IMR-90 (cell line): ENCODE results near the gene DCST2. TPM values are rescaled to one million over a fixed set of nuclear protein-coding genes. Genes with fewer than 3 reads are reported as not detected.

ENCODE experiments used
- ATAC-seq: fragments of 200-7000 bp; cut with Tn5 transposase; 2 replicates; pipeline ENCODE4 v1.9.1; 2020; ENCODE audit warnings: low read depth, mild to moderate bottlenecking, moderate library complexity
- BruUV-seq: library from RNA; stranded (reverse); fragments of 400-500 nt; replicated peaks from 2 replicates; lab custom pipeline; 2021; lab: Mats Ljungman, UMichigan
- CTCF ChIA-PET: fragments of 300-600 bp; formaldehyde crosslinking; extraction: SDS; loops from one replicate; lab custom pipeline; 2021; ENCODE audit warnings: antibody characterized with exemption; lab: Yijun Ruan, JAX
- POLR2A ChIA-PET: fragments of 300-600 bp; sonication (Branson Sonifier 250); formaldehyde crosslinking; loops from one replicate; lab custom pipeline; 2022; ENCODE audit warnings: antibody characterized with exemption; ENCODE audit not compliant: unreplicated experiment; lab: Charles Lee
- DNase-seq: peaks from one replicate; pipeline ENCODE4 v3.0.0; 2013
- H2AFZ ChIP-seq: replicated peaks from 2 replicates; pipeline ENCODE3; 2013; ENCODE audit warnings: low read length, mild to moderate bottlenecking; ENCODE audit not compliant: poor library complexity
- H2AK5ac ChIP-seq: 2 replicates; pipeline ENCODE4 v1.6.1; 2013; ENCODE audit warnings: low read depth, low read length, inconsistent platforms
- H2AK9ac ChIP-seq: replicated peaks from 2 replicates; pipeline ENCODE3; 2013; ENCODE audit warnings: mild to moderate bottlenecking, low read depth, low read length, moderate library complexity; ENCODE audit not compliant: poor library complexity
- H2BK120ac ChIP-seq: 2 replicates; pipeline ENCODE4 v1.6.1; 2013; ENCODE audit warnings: low read depth, low read length, inconsistent platforms
- H2BK15ac ChIP-seq: 3 replicates; pipeline ENCODE4 v1.6.1; 2013; ENCODE audit warnings: low read depth, low read length, inconsistent platforms
- H2BK20ac ChIP-seq: 2 replicates; pipeline ENCODE4 v1.6.1; 2013; ENCODE audit warnings: low read depth, mild to moderate bottlenecking, inconsistent platforms, low read length, moderate library complexity
- H2BK5ac ChIP-seq: 2 replicates; pipeline ENCODE4 v1.6.1; 2013; ENCODE audit warnings: mild to moderate bottlenecking, low read depth, low read length, inconsistent platforms; ENCODE audit not compliant: poor library complexity, severe bottlenecking
- H3K14ac ChIP-seq: replicated peaks from 2 replicates; pipeline ENCODE4 v1.6.1; 2013; ENCODE audit warnings: low read depth, low read length, inconsistent platforms
- H3K18ac ChIP-seq: 2 replicates; pipeline ENCODE4 v1.6.1; 2013; ENCODE audit warnings: low read depth, low read length, control low read depth
- H3K23ac ChIP-seq: 2 replicates; pipeline ENCODE4 v1.6.1; 2013; ENCODE audit warnings: low read depth, low read length, inconsistent platforms
- H3K27ac ChIP-seq: 2 replicates; pipeline ENCODE4 v1.5.1; 2013; ENCODE audit warnings: mild to moderate bottlenecking, control low read depth, low read length; ENCODE audit not compliant: insufficient read depth
- H3K27me3 ChIP-seq: 2 replicates; pipeline ENCODE4 v1.6.1; 2013; ENCODE audit warnings: low read length; ENCODE audit not compliant: control insufficient read depth, insufficient read depth
- H3K36me3 ChIP-seq: 2 replicates; pipeline ENCODE4 v1.6.1; 2013; ENCODE audit warnings: low read length, mixed read lengths; ENCODE audit not compliant: control insufficient read depth, insufficient read depth
- H3K4ac ChIP-seq: 2 replicates; pipeline ENCODE4 v1.6.1; 2013; ENCODE audit warnings: low read depth, low read length, inconsistent platforms
- H3K4me1 ChIP-seq: 2 replicates; pipeline ENCODE4 v1.6.1; 2013; ENCODE audit warnings: low read length, mixed read lengths; ENCODE audit not compliant: control insufficient read depth, insufficient read depth
- H3K4me2 ChIP-seq: 2 replicates; pipeline ENCODE4 v1.6.1; 2013; ENCODE audit warnings: low read depth, mild to moderate bottlenecking, control low read depth, low read length, moderate library complexity
- H3K4me3 ChIP-seq: 2 replicates; pipeline ENCODE4 v1.5.1; 2013; ENCODE audit warnings: low read depth, mild to moderate bottlenecking, control low read depth, low read length, moderate library complexity; ENCODE audit not compliant: insufficient read depth
- H3K56ac ChIP-seq: 2 replicates; pipeline ENCODE4 v1.6.1; 2013; ENCODE audit warnings: low read length, inconsistent platforms; ENCODE audit not compliant: insufficient read depth; ENCODE audit errors: extremely low read depth
- H3K79me1 ChIP-seq, 2 experiments: 2 replicates each; pipeline ENCODE4 v1.6.1; 2013; ENCODE audit warnings: low read length in 2 of 2, inconsistent platforms in 1 of 2, low read depth in 1 of 2
- H3K9ac ChIP-seq: 2 replicates; pipeline ENCODE4 v1.6.1; 2013; ENCODE audit warnings: low read depth, low read length, control low read depth
- H3K9me1 ChIP-seq: 2 replicates; pipeline ENCODE4 v1.6.1; 2013; ENCODE audit warnings: low read length, inconsistent platforms; ENCODE audit not compliant: insufficient read depth
- H3K9me3 ChIP-seq: 2 replicates; pipeline ENCODE4 v1.6.1; 2013; ENCODE audit warnings: low read length; ENCODE audit not compliant: control insufficient read depth, insufficient read depth
- H4K20me1 ChIP-seq: 2 replicates; pipeline ENCODE4 v1.6.1; 2013; ENCODE audit warnings: low read length, inconsistent platforms; ENCODE audit not compliant: insufficient read depth
- H4K5ac ChIP-seq: 2 replicates; pipeline ENCODE4 v1.6.1; 2013; ENCODE audit warnings: mild to moderate bottlenecking, low read depth, low read length, control low read depth
- H4K8ac ChIP-seq, 2 experiments: 2 replicates each; pipeline ENCODE4 v1.6.1; 2013; ENCODE audit warnings: low read depth in 2 of 2, low read length in 2 of 2, control low read depth in 1 of 2, inconsistent platforms in 1 of 2
- H4K91ac ChIP-seq: 2 replicates; pipeline ENCODE4 v1.6.1; 2013; ENCODE audit warnings: low read depth, low read length, inconsistent platforms; ENCODE audit not compliant: insufficient read depth
- CEBPB ChIP-seq: IDR thresholded peaks from 2 replicates; pipeline ENCODE4 v1.6.1; 2012; ENCODE audit warnings: low read depth, low read length, improper control_type of control experiment
- CHD1 ChIP-seq: IDR thresholded peaks from 2 replicates; pipeline ENCODE4 v1.6.1; 2012; ENCODE audit warnings: low read depth, low read length, improper control_type of control experiment
- MAZ ChIP-seq: IDR thresholded peaks from 2 replicates; pipeline ENCODE4 v1.6.1; 2012; ENCODE audit warnings: low read depth, mild to moderate bottlenecking, low read length, improper control_type of control experiment, moderate library complexity, borderline replicate concordance
- MXI1 ChIP-seq: IDR thresholded peaks from 2 replicates; pipeline ENCODE4 v1.6.1; 2012; ENCODE audit warnings: low read depth, mild to moderate bottlenecking, low read length, moderate library complexity, borderline replicate concordance
- POLR2A ChIP-seq: IDR thresholded peaks from 2 replicates; pipeline ENCODE4 v1.6.1; 2012; ENCODE audit warnings: mild to moderate bottlenecking, low read depth, low read length
- RFX5 ChIP-seq: IDR thresholded peaks from 2 replicates; pipeline ENCODE4 v1.8.0; 2012; ENCODE audit warnings: low read depth, mild to moderate bottlenecking, low read length, moderate library complexity
- WGBS, 2 experiments: methylation state at CpG; one replicate each; pipeline versions ENCODE4 v1.1.5 to v1.1.7; 2013; ENCODE audit warnings: missing lambda C conversion rate in 2 of 2; ENCODE audit not compliant: insufficient read length in 1 of 2; ENCODE audit errors: extremely low coverage in 2 of 2; 5-methylcytosine and 5-hydroxymethylcytosine counted together
- dilution Hi-C: fragments of 300-500 bp; cut with HindIII; formaldehyde crosslinking; loops from one replicate; pipeline ENCODE4 v1.14.3; 2018; ENCODE audit warnings: low sequenced_read_pairs; ENCODE audit not compliant: unreplicated experiment
- in situ Hi-C: fragments of 300-500 bp; cut with MboI; formaldehyde crosslinking; loops from 3 replicates; pipeline ENCODE4 v1.14.3; 2019; ENCODE audit warnings: low sequenced_read_pairs, inconsistent platforms, mixed read lengths
- intact Hi-C: fragments of 100-400 bp; cut with micrococcal nuclease; formaldehyde crosslinking; loops from 2 replicates; pipeline ENCODE4 v1.10.0; 2022
- polyA plus RNA-seq, 3 experiments: library from polyadenylated mRNA; depleted of rRNA; stranded (reverse); fragments of >200 nt; gene quantifications; 2 replicates each; pipeline ENCODE4 v1.2.3, GENCODE V29; 2012; ENCODE audit warnings: low replicate concordance in 1 of 3
- total RNA-seq: library from RNA; depleted of rRNA; stranded (reverse); fragments of >200 nt; gene quantifications from 2 replicates; pipeline ENCODE4 v1.2.3, GENCODE V29; 2012
- TF ChIP-seq, protein P1 (sequence below): fragments of 150-350 bp; IDR thresholded peaks from 2 replicates; pipeline ENCODE4 v1.6.1; 2016; ENCODE audit warnings: low read depth, mild to moderate bottlenecking, low read length, moderate library complexity, borderline replicate concordance
- TF ChIP-seq, protein P2 (sequence below): conservative IDR thresholded peaks from 2 replicates; pipeline ENCODE4 v1.5.1; 2012; ENCODE audit warnings: mild to moderate bottlenecking, low read depth, low read length, improper control_type of control experiment

Gene DCST2
- total and polyA plus RNA-seq, 2 of the 4 experiments (the other 2 are of a cell fraction), result 0.14 TPM; not detected in 1

DNA sequence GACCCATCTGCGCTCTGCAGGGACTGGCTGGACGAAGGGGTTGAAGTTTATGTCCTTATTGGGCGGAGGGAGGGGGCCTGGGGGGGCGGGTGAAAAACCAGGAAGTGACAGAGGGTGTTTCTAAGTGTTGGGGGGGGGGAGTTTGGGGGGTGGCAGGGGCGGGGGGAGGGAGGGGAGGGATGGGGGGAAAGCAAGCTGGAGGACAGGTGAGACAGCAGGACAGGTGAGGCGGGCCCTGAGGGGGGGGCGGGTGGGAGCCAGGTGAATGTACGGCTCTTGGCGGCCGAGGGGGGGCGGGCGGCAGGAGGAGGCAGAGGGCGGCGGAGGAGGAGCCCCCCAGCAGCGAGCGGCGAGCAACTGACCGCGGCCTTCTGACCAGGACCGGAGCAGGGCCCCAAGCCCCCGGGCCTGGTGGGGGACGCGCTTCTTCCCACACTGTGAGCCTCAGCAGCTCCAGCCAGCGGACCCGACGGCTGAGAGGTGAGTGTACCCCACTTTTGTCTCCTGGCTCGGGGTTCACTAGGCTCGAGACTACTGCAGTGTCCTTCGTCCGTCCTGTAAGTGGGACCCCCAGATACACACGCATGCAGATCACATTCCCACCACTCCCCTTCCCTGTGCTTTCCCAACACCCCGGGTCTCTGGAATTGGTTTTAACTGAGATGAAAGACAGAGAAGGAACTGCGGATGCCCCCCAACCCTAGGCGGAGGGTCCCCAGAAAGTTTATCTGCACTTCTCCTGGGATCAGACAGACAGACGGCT is 30.9 kb downstream of the DCST2 start, which contains the start of gene ZBTB7B:
TSS of gene ZBTB7B (plus strand) at position 339 of the 763 bp plus-strand sequence. CDS start 11,859 bp downstream, outside the sequence.
- Histone ChIP-seq H3K14ac (peak within 1 kb of the TSS; percentile 100), H3K56ac (peak within 1 kb of the TSS; percentile 93), H3K27me3 (no peaks in the 10 kb centered on the region), H2AFZ (peak within 1 kb of the TSS; percentile 93), H3K4me1 (peaks cover 21% of the 10 kb centered on the region), H3K4me2 (peak within 1 kb of the TSS; percentile 97), H2AK9ac (peak within 1 kb of the TSS; percentile 99), H3K79me1 (peaks cover 14 to 66% of the 10 kb centered on the region in 2 experiments), H3K27ac (peak within 1 kb of the TSS; percentile 99), H2AK5ac (peak within 1 kb of the TSS; percentile 99), H3K9me1 (peaks cover 12% of the 10 kb centered on the region), H3K23ac (peak within 1 kb of the TSS; percentile 99), H2BK15ac (peak within 1 kb of the TSS; percentile 95; the same call in 2 of the 3 replicates), H2BK5ac (peak within 1 kb of the TSS; percentile 94), H3K18ac (peak within 1 kb of the TSS; percentile 96), H4K20me1 (no peaks in the 10 kb centered on the region), H3K9ac (peak within 1 kb of the TSS; percentile 95), H4K91ac (peak within 1 kb of the TSS; percentile 98), H3K4ac (peak within 1 kb of the TSS; percentile 99), H3K9me3 (no peaks in the 10 kb centered on the region), H3K36me3 (no peaks in the 10 kb centered on the region; the same call in none of the 2 replicates), H4K8ac (peak within 1 kb of the TSS; percentile 92 to 98), H4K5ac (peak within 1 kb of the TSS; percentile 92), H3K4me3 (peak within 1 kb of the TSS; percentile 98), H2BK20ac (peak within 1 kb of the TSS; percentile 70), H2BK120ac (peak within 1 kb of the TSS; percentile 93)
- ChIA-PET POLR2A (no interaction called here), CTCF (interaction anchor here (0.6 to 1.6 kb wide), 2 partner anchors 14 to 16 kb away, joined by 3 to 7 read pairs; no protein-coding TSS in a partner anchor)
- intact Hi-C loops (loop anchor here (5.0 kb wide), 1 partner anchor 50 kb away; the partner anchor contains the start of gene ADAM15), dilution Hi-C loops (no loop called here), in situ Hi-C loops (no loop called here)
- ATAC-seq (peak; percentile 9), DNase-seq (no peak)
- BruUV-seq, result no TSS peak
- TF ChIP-seq RFX5 (no peak), MXI1 (no peak), CEBPB (no peak), POLR2A (no peak), CHD1 (no peak), MAZ (no peak)
- TF ChIP-seq, protein P1, sequence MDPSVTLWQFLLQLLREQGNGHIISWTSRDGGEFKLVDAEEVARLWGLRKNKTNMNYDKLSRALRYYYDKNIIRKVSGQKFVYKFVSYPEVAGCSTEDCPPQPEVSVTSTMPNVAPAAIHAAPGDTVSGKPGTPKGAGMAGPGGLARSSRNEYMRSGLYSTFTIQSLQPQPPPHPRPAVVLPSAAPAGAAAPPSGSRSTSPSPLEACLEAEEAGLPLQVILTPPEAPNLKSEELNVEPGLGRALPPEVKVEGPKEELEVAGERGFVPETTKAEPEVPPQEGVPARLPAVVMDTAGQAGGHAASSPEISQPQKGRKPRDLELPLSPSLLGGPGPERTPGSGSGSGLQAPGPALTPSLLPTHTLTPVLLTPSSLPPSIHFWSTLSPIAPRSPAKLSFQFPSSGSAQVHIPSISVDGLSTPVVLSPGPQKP, result no peak
- TF ChIP-seq, protein P2, sequence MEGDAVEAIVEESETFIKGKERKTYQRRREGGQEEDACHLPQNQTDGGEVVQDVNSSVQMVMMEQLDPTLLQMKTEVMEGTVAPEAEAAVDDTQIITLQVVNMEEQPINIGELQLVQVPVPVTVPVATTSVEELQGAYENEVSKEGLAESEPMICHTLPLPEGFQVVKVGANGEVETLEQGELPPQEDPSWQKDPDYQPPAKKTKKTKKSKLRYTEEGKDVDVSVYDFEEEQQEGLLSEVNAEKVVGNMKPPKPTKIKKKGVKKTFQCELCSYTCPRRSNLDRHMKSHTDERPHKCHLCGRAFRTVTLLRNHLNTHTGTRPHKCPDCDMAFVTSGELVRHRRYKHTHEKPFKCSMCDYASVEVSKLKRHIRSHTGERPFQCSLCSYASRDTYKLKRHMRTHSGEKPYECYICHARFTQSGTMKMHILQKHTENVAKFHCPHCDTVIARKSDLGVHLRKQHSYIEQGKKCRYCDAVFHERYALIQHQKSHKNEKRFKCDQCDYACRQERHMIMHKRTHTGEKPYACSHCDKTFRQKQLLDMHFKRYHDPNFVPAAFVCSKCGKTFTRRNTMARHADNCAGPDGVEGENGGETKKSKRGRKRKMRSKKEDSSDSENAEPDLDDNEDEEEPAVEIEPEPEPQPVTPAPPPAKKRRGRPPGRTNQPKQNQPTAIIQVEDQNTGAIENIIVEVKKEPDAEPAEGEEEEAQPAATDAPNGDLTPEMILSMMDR, result no peak
- 0% methylated on average over 11 of the region's 35 CpGs; no CpG with 5 or more reads in 1 of the 2 experiments for WGBS, 2 experiments
